PC-9 (cell line): ENCODE measurements around the gene FAM110A. TPM values are rescaled to one million over a fixed set of nuclear protein-coding genes. Genes with fewer than 3 reads are reported as not detected.
A peak's percentile ranks its signal among the peaks of the same experiment; 100 is the strongest.

Source experiments
- Bru-seq: library from RNA; stranded (reverse); fragments of 400-500 nt; gene quantifications from one replicate; lab custom pipeline; 2021; lab: Mats Ljungman, UMichigan
- BruChase-seq, 2 experiments: library from RNA; stranded (reverse); fragments of 400-500 nt; gene quantifications; one replicate each; lab custom pipeline; 2021; lab: Mats Ljungman, UMichigan
- BruUV-seq: library from RNA; stranded (reverse); fragments of 400-500 nt; replicated peaks from 2 replicates; lab custom pipeline; 2021; lab: Mats Ljungman, UMichigan
- CTCF ChIA-PET: fragments of 300-600 bp; sonication (Branson Sonifier 250); formaldehyde crosslinking; loops from one replicate; lab custom pipeline; 2022; ENCODE audit warnings: antibody characterized with exemption; lab: Charles Lee
- POLR2A ChIA-PET: fragments of 300-600 bp; sonication (Branson Sonifier 250); formaldehyde crosslinking; loops from one replicate; lab custom pipeline; 2022; ENCODE audit warnings: antibody characterized with exemption; ENCODE audit not compliant: unreplicated experiment; lab: Charles Lee
- DNase-seq, 2 experiments: peaks; one replicate each; pipeline versions ENCODE4 v3.0.0 to v3.0.0-alpha.2; 2015 to 2022; ENCODE audit warnings: mixed read lengths in 1 of 2
- H2AFZ ChIP-seq: fragments of 200-600 bp; sonication (generic); 2 replicates; pipeline ENCODE4 v1.8.1; 2017; ENCODE audit warnings: antibody characterized with exemption
- H3F3A ChIP-seq: fragments of 200-600 bp; sonication (generic); 2 replicates; pipeline ENCODE4 v1.8.1; 2017; ENCODE audit warnings: antibody characterized with exemption, mild to moderate bottlenecking, low read depth; ENCODE audit not compliant: insufficient read depth
- H3K27ac ChIP-seq: fragments of 200-600 bp; sonication (generic); 2 replicates; pipeline ENCODE4 v1.6.1; 2016; ENCODE audit warnings: mixed run types
- H3K27me3 ChIP-seq: fragments of 200-600 bp; sonication (generic); 2 replicates; pipeline ENCODE4 v1.6.1; 2016; ENCODE audit warnings: low read depth, mixed run types; ENCODE audit not compliant: insufficient read depth
- H3K36me3 ChIP-seq: fragments of 200-600 bp; sonication (generic); 2 replicates; pipeline ENCODE4 v1.6.1; 2016; ENCODE audit warnings: low read depth, mixed run types
- H3K4me1 ChIP-seq: fragments of 200-600 bp; sonication (generic); replicated peaks from 2 replicates; pipeline ENCODE4 v1.6.1; 2016; ENCODE audit warnings: mixed run types; ENCODE audit not compliant: insufficient read depth
- H3K4me2 ChIP-seq: fragments of 200-600 bp; sonication (generic); 2 replicates; pipeline ENCODE4 v1.6.1; 2017; ENCODE audit warnings: mixed run types
- H3K4me3 ChIP-seq: fragments of 200-600 bp; sonication (generic); 2 replicates; pipeline ENCODE4 v1.6.1; 2016; ENCODE audit warnings: mixed run types
- H3K79me2 ChIP-seq: fragments of 200-600 bp; sonication (generic); 2 replicates; pipeline ENCODE4 v1.6.1; 2017; ENCODE audit warnings: low read depth, mixed run types
- H3K9me2 ChIP-seq: fragments of 200-600 bp; sonication (generic); 2 replicates; pipeline ENCODE4 v1.8.1; 2017; ENCODE audit warnings: mild to moderate bottlenecking; ENCODE audit not compliant: insufficient read depth
- H3K9me3 ChIP-seq: fragments of 200-600 bp; sonication (generic); 2 replicates; pipeline ENCODE4 v1.8.1; 2016; ENCODE audit warnings: low read depth; ENCODE audit not compliant: insufficient read depth
- H4K20me1 ChIP-seq: fragments of 200-600 bp; sonication (generic); 2 replicates; pipeline ENCODE4 v1.8.1; 2017; ENCODE audit not compliant: insufficient read depth
- CTCF ChIP-seq: fragments of 200-600 bp; sonication (generic); conservative IDR thresholded peaks from 2 replicates; pipeline ENCODE4 v1.6.1; 2017; ENCODE audit warnings: mixed run types, antibody characterized with exemption, mild to moderate bottlenecking, moderate library complexity
- EZH2 ChIP-seq: fragments of 200-600 bp; sonication (generic); IDR thresholded peaks from 2 replicates; pipeline ENCODE4 v1.8.0; 2017; ENCODE audit warnings: antibody characterized with exemption, low read depth
- intact Hi-C: fragments of 100-400 bp; cut with micrococcal nuclease; formaldehyde crosslinking; loops from one replicate; pipeline ENCODE4 v1.10.0; 2022; ENCODE audit not compliant: unreplicated experiment
- long read RNA-seq: library from polyadenylated mRNA; stranded (forward); transcript quantifications from one replicate; pipeline ENCODE4 v2.0.0, GENCODE V29; 2022
- total RNA-seq: library from RNA; stranded (reverse); gene quantifications from 2 replicates; pipeline ENCODE4 v1.2.3, GENCODE V29; 2021

The FAM110A gene
- total RNA-seq (30.8 and 36.6 TPM in 2 replicates), Bru-seq, nascent RNA (percentile 66 among the genes with signal in this experiment), BruChase-seq, experiment 1, labeled RNA remaining after a 2-hour chase (percentile 73 among the genes with signal in this experiment), BruChase-seq, experiment 2, labeled RNA remaining after a 6-hour chase (percentile 64 among the genes with signal in this experiment)
- long read RNA-seq, transcript FAM110A-204 (2 exons, 1,809 nt): minor isoform, 5 of 44 reads
- long read RNA-seq, transcript FAM110A-206 (2 exons, 1,614 nt): major isoform, 27 of 44 reads
- long read RNA-seq, partial matches to known transcripts: 0 of 44 reads
- long read RNA-seq, other reads (novel, unspliced or antisense): 12 of 44 reads

- ChIA-PET CTCF (no interaction called here), POLR2A (interaction anchor here (0.6 to 1.6 kb wide), 4 partner anchors 22 to 995 kb away, joined by 5 to 7 read pairs (median 6); no protein-coding TSS in a partner anchor)
- Histone ChIP-seq H3K27ac (peak within 1 kb of the TSS; percentile 23; the same call in 1 of the 2 replicates), H3K27me3 (no peaks in the 10 kb centered on the region), H4K20me1 (no peaks in the 10 kb centered on the region), H2AFZ (peak within 1 kb of the TSS; percentile 86), H3K9me2 (no peaks in the 10 kb centered on the region), H3K36me3 (no peaks in the 10 kb centered on the region), H3K4me3 (peak within 1 kb of the TSS; percentile 97), H3K79me2 (peaks cover 40% of the 10 kb centered on the region), H3K4me1 (peaks cover 65% of the 10 kb centered on the region), H3K9me3 (no peaks in the 10 kb centered on the region), H3K4me2 (peak within 1 kb of the TSS; percentile 99), H3F3A (peaks cover 27% of the 10 kb centered on the region; the same call in 1 of the 2 replicates)
- no TSS peak for BruUV-seq
- DNase-seq: peak; percentile 81 to 96
- intact Hi-C loops: no loop called here
- no peak for TF ChIP-seq CTCF
- no peak for TF ChIP-seq EZH2
These were observed at the start of gene FAM110A for GRCh38 chr20:833450-834150. FAM110A (plus strand) TSS chr20:833715; CDS start chr20:844805, 11,090 bp downstream.

- intact Hi-C loops: no loop called here
- H3K79me2 ChIP-seq: no peaks in the 10 kb centered on the region
- H3K27ac ChIP-seq: no peak overlapping the region
- no peaks in the 10 kb centered on the region for H3K9me2 ChIP-seq
- no peaks in the 10 kb centered on the region for H4K20me1 ChIP-seq
- no TSS peak for BruUV-seq
- H3K4me2 ChIP-seq: no peak overlapping the region
- H3F3A ChIP-seq: no peaks in the 10 kb centered on the region
- no peak overlapping the region for H3K4me3 ChIP-seq
- POLR2A ChIA-PET: no interaction called here
- peaks cover 13% of the 10 kb centered on the region; the same call in 1 of the 2 replicates for H3K9me3 ChIP-seq
- H2AFZ ChIP-seq: no peak overlapping the region
- CTCF ChIA-PET: no interaction called here
- TF ChIP-seq CTCF: no peak
- no peak for TF ChIP-seq EZH2
- DNase-seq: no peak
- no peaks in the 10 kb centered on the region for H3K4me1 ChIP-seq
- H3K36me3 ChIP-seq: no peaks in the 10 kb centered on the region
- H3K27me3 ChIP-seq: peaks cover 35% of the 10 kb centered on the region
These were observed 45.7 kb upstream of the FAM110A start for GRCh38 chr20:787825-788224.

GRCh38 chr20:791056-791455, 42.5 kb upstream of the FAM110A start:
- CTCF ChIA-PET: no interaction called here

More at GRCh38 chr20:791056-791455, 42.5 kb upstream of the FAM110A start:
- POLR2A ChIA-PET: no interaction called here
- no peak overlapping the region for H3K27ac ChIP-seq
- no peaks in the 10 kb centered on the region for H3K79me2 ChIP-seq
- peaks cover 5% of the 10 kb centered on the region; the same call in 1 of the 2 replicates for H3K9me3 ChIP-seq
- peaks cover 60% of the 10 kb centered on the region for H3K27me3 ChIP-seq
- H3K4me1 ChIP-seq: no peaks in the 10 kb centered on the region
- no peak overlapping the region for H3K4me2 ChIP-seq
- no peak overlapping the region for H2AFZ ChIP-seq
- no peak overlapping the region for H3K4me3 ChIP-seq
- no peaks in the 10 kb centered on the region for H4K20me1 ChIP-seq
- no TSS peak for BruUV-seq
- H3K36me3 ChIP-seq: no peaks in the 10 kb centered on the region
- TF ChIP-seq CTCF: no peak
- TF ChIP-seq EZH2: no peak
- H3K9me2 ChIP-seq: no peaks in the 10 kb centered on the region
- no peaks in the 10 kb centered on the region for H3F3A ChIP-seq
- intact Hi-C loops: no loop called here
- no peak for DNase-seq
